Smooth muscle cell (in vitro differentiated cells): ENCODE measurements around the gene ADARB2. TPM values are rescaled to one million over a fixed set of nuclear protein-coding genes. Genes with fewer than 3 reads are reported as not detected.
A peak's percentile ranks its signal among the peaks of the same experiment; 100 is the strongest.

ENCODE experiments used
- DNase-seq: peaks from one replicate; lab custom pipeline; 2025; ENCODE audit not compliant: unreplicated experiment; lab: John Stamatoyannopoulos, UW
- H2AFZ ChIP-seq: fragments of 200-600 bp; sonication (generic); 2 replicates; pipeline ENCODE4 v1.6.0; 2016; ENCODE audit warnings: antibody characterized with exemption, low read depth, mild to moderate bottlenecking
- H3F3A ChIP-seq: fragments of 200-600 bp; sonication (generic); 2 replicates; pipeline ENCODE4 v1.6.0; 2017; ENCODE audit warnings: antibody characterized with exemption, low read depth
- H3K27ac ChIP-seq: fragments of 200-600 bp; sonication (generic); 2 replicates; pipeline ENCODE4 v1.5.1; 2016; ENCODE audit warnings: low read depth, mild to moderate bottlenecking
- H3K27me3 ChIP-seq: fragments of 200-600 bp; sonication (generic); 2 replicates; pipeline ENCODE4 v1.6.1; 2016; ENCODE audit warnings: low read depth, mild to moderate bottlenecking
- H3K36me3 ChIP-seq: fragments of 200-600 bp; sonication (generic); 2 replicates; pipeline ENCODE4 v1.5.1; 2016; ENCODE audit warnings: low read depth
- H3K4me1 ChIP-seq: fragments of 200-600 bp; sonication (generic); 2 replicates; pipeline ENCODE4 v1.5.1; 2016; ENCODE audit warnings: low read depth
- H3K4me2 ChIP-seq: fragments of 200-600 bp; sonication (generic); 2 replicates; pipeline ENCODE4 v1.6.0; 2016; ENCODE audit warnings: mild to moderate bottlenecking
- H3K4me3 ChIP-seq: fragments of 200-600 bp; sonication (generic); 2 replicates; pipeline ENCODE4 v1.5.1; 2016; ENCODE audit warnings: mild to moderate bottlenecking
- H3K79me2 ChIP-seq: fragments of 200-600 bp; sonication (generic); 2 replicates; pipeline ENCODE4 v1.6.0; 2016; ENCODE audit warnings: low read depth, mild to moderate bottlenecking
- H3K9ac ChIP-seq: fragments of 200-600 bp; sonication (generic); 2 replicates; pipeline ENCODE4 v1.6.0; 2016; ENCODE audit warnings: low read depth
- H3K9me3 ChIP-seq: fragments of 200-600 bp; sonication (generic); replicated peaks from 2 replicates; pipeline ENCODE4 v1.5.1; 2016; ENCODE audit warnings: low read depth
- H4K20me1 ChIP-seq: fragments of 200-600 bp; sonication (generic); 2 replicates; pipeline ENCODE4 v1.6.0; 2016; ENCODE audit warnings: low read depth
- WGBS: methylation state at CpG from one replicate; pipeline ENCODE4 v1.1.7; 2016; ENCODE audit warnings: low lambda C conversion rate; 5-methylcytosine and 5-hydroxymethylcytosine counted together
- polyA plus RNA-seq: library from polyadenylated mRNA; unstranded; fragments of >200 nt; fragmentation: Nextera tagmentation; extraction: Ambion mirVana; gene quantifications from 2 replicates; pipeline ENCODE4 v1.2.1, GENCODE V29; 2016
- total RNA-seq: library from RNA; depleted of rRNA; stranded (reverse); fragments of >200 nt; gene quantifications from 2 replicates; pipeline ENCODE4 v1.2.3, GENCODE V29; 2014
- TF ChIP-seq, protein P1 (sequence below): fragments of 200-600 bp; sonication (generic); IDR thresholded peaks from 2 replicates; pipeline ENCODE4 v1.5.1; 2017; ENCODE audit warnings: borderline replicate concordance, mild to moderate bottlenecking, antibody characterized with exemption; ENCODE audit not compliant: insufficient read depth, poor library complexity, severe bottlenecking

Gene ADARB2
- total and polyA plus RNA-seq, 2 experiments from 2014 or later = 0.13 to 0.39 TPM

DNA sequence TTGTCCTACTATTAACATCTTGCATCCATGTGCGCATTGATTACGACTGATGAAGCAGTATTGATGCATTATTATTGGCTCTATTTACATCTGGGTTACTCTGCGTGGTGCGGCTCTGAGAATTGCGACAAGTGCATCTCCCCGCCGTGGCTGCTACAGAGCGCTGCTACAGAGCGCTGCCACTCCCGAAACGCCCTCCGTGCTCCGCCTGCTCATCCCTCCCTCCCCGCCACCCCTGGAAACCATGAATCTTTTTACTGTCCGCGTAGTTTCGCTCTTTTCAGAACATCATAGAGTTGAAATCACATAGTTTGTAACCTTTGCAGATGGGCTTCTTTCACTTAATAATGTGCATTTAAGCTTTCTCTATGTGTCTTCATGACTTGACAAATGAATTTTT is 74.1 kb downstream of the ADARB2 start:
- no peaks in the 10 kb centered on the region for H3K36me3 ChIP-seq
- no peaks in the 10 kb centered on the region for H3K79me2 ChIP-seq
- no peak overlapping the region for H3K4me2 ChIP-seq
- peaks cover 6% of the 10 kb centered on the region for H3K4me1 ChIP-seq
- TF ChIP-seq, protein P1, sequence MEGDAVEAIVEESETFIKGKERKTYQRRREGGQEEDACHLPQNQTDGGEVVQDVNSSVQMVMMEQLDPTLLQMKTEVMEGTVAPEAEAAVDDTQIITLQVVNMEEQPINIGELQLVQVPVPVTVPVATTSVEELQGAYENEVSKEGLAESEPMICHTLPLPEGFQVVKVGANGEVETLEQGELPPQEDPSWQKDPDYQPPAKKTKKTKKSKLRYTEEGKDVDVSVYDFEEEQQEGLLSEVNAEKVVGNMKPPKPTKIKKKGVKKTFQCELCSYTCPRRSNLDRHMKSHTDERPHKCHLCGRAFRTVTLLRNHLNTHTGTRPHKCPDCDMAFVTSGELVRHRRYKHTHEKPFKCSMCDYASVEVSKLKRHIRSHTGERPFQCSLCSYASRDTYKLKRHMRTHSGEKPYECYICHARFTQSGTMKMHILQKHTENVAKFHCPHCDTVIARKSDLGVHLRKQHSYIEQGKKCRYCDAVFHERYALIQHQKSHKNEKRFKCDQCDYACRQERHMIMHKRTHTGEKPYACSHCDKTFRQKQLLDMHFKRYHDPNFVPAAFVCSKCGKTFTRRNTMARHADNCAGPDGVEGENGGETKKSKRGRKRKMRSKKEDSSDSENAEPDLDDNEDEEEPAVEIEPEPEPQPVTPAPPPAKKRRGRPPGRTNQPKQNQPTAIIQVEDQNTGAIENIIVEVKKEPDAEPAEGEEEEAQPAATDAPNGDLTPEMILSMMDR = no peak
- no peak overlapping the region for H2AFZ ChIP-seq
- no peak overlapping the region for H3K4me3 ChIP-seq
- H3K9ac ChIP-seq = no peak overlapping the region
- DNase-seq = no peak
- H3F3A ChIP-seq = no peaks in the 10 kb centered on the region
- H4K20me1 ChIP-seq = no peaks in the 10 kb centered on the region
- no peaks in the 10 kb centered on the region for H3K9me3 ChIP-seq
- H3K27me3 ChIP-seq = no peaks in the 10 kb centered on the region
- WGBS = 94% methylated on average over 17 of the region's 17 CpGs
- H3K27ac ChIP-seq = no peak overlapping the region

GRCh38 chr10:1662438-1663025 is 74.8 kb downstream of the ADARB2 start:
- Histone ChIP-seq H3F3A (no peaks in the 10 kb centered on the region), H3K36me3 (no peaks in the 10 kb centered on the region), H3K4me3 (no peak overlapping the region), H2AFZ (no peak overlapping the region), H3K4me2 (no peak overlapping the region), H3K27me3 (no peaks in the 10 kb centered on the region), H3K27ac (no peak overlapping the region), H3K9me3 (no peaks in the 10 kb centered on the region), H4K20me1 (no peaks in the 10 kb centered on the region), H3K79me2 (no peaks in the 10 kb centered on the region), H3K4me1 (peaks cover 6% of the 10 kb centered on the region), H3K9ac (no peak overlapping the region)
- WGBS = 91% methylated on average over 20 of the region's 20 CpGs
- TF ChIP-seq, protein P1 = no peak
- no peak for DNase-seq

GRCh38 chr10:1661859-1662437 is 75.4 kb downstream of the ADARB2 start:
- Histone ChIP-seq H3K79me2 (no peaks in the 10 kb centered on the region), H3K9me3 (no peaks in the 10 kb centered on the region), H3K4me2 (no peak overlapping the region), H3K9ac (no peak overlapping the region), H3K4me1 (peaks cover 6% of the 10 kb centered on the region), H3K27ac (no peak overlapping the region), H2AFZ (no peak overlapping the region), H3K4me3 (no peak overlapping the region), H3F3A (no peaks in the 10 kb centered on the region), H3K27me3 (no peaks in the 10 kb centered on the region), H4K20me1 (no peaks in the 10 kb centered on the region), H3K36me3 (no peaks in the 10 kb centered on the region)
- TF ChIP-seq, protein P1 = no peak
- 80% methylated on average over 14 of the region's 14 CpGs for WGBS
- no peak for DNase-seq

DNA sequence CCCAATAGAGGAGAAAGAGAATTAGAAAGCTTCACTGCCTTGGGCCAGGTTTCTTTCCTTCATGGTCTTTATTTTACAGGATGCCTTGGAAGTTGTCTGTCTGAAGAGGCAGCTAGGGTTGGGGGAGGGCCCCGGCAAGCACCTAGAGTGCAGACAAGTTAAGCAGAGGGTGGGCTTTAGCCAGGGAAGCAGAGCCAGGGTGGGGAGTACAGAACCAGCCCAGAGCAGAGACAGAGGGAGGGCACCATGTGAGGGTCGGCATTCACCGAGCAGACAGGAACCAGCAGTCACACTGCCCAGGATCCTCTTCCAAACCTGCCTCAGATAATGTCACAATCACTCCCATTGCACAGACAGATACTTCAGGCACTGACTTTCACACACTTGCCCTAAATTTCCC is 75.9 kb downstream of the ADARB2 start:
- Histone ChIP-seq H3K79me2 (no peaks in the 10 kb centered on the region), H3K27ac (peak overlapping the region; percentile 15), H3F3A (no peaks in the 10 kb centered on the region), H2AFZ (no peak overlapping the region), H3K9ac (no peak overlapping the region), H3K36me3 (no peaks in the 10 kb centered on the region), H3K4me2 (no peak overlapping the region), H4K20me1 (no peaks in the 10 kb centered on the region), H3K4me1 (peaks cover 6% of the 10 kb centered on the region), H3K4me3 (no peak overlapping the region), H3K9me3 (no peaks in the 10 kb centered on the region), H3K27me3 (no peaks in the 10 kb centered on the region)
- WGBS = 98% methylated on average over 3 of the region's 3 CpGs
- DNase-seq = no peak
- TF ChIP-seq, protein P1 = no peak
